Measurements from ENCODE around the gene PIK3C2G. TPM values are rescaled to one million over a fixed set of nuclear protein-coding genes. Genes with fewer than 3 reads are reported as not detected.

Gene PIK3C2G
- total RNA-seq, 1 experiment from 2014 or later, result not detected

DNA sequence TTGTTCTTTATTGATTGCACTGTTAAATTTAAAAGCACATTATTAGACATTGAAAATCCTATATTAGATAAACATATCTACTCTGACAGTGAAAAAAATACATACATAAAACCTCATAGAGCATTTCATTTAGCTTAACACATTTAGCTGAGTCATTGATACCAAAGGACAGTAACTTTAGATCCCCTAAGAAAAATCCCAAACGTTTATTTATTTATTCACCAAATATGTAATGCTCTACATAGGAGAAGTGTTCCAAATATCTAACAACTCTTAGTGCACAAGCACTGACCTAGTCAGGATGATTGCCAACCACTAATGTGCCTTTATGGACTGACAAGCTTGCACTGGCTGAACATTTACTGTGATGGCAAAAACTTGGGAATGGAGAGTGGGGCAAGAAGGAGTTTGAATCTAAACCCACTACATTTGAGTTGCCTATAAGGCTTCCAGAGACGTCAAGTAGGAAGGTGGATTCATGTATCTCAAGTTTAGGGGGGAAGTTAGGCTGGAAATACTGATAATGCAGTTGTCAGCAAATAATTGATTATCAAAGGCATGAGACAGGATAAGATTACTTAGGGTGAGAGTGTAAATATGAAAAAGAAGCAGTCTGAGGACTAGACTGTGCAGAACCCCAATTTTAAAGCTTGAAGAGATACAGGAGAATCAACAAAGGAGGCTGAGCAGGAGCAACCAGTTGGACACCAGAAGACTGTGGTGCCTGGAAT, 320.1 kb downstream of the PIK3C2G start:
- ChIA-PET POLR2A (no interaction called here), CTCF (no interaction called here)
- BruUV-seq (replicated peaks), result no TSS peak
- H3K4me1 ChIP-seq (ENCODE audit: control insufficient read depth, insufficient read depth, low read length), result no peaks in the 10 kb centered on the region
- no peaks in the 10 kb centered on the region for H3K36me3 ChIP-seq (ENCODE audit: control insufficient read depth, insufficient read depth, low read length)
- TF ChIP-seq SIN3A (IDR thresholded peaks at IDR 0.05; ENCODE audit: borderline replicate concordance, insufficient read depth, low read depth, low read length), result no peak
- TF ChIP-seq, protein P1, sequence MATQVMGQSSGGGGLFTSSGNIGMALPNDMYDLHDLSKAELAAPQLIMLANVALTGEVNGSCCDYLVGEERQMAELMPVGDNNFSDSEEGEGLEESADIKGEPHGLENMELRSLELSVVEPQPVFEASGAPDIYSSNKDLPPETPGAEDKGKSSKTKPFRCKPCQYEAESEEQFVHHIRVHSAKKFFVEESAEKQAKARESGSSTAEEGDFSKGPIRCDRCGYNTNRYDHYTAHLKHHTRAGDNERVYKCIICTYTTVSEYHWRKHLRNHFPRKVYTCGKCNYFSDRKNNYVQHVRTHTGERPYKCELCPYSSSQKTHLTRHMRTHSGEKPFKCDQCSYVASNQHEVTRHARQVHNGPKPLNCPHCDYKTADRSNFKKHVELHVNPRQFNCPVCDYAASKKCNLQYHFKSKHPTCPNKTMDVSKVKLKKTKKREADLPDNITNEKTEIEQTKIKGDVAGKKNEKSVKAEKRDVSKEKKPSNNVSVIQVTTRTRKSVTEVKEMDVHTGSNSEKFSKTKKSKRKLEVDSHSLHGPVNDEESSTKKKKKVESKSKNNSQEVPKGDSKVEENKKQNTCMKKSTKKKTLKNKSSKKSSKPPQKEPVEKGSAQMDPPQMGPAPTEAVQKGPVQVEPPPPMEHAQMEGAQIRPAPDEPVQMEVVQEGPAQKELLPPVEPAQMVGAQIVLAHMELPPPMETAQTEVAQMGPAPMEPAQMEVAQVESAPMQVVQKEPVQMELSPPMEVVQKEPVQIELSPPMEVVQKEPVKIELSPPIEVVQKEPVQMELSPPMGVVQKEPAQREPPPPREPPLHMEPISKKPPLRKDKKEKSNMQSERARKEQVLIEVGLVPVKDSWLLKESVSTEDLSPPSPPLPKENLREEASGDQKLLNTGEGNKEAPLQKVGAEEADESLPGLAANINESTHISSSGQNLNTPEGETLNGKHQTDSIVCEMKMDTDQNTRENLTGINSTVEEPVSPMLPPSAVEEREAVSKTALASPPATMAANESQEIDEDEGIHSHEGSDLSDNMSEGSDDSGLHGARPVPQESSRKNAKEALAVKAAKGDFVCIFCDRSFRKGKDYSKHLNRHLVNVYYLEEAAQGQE (IDR thresholded peaks at IDR 0.05; ENCODE audit: insufficient read depth in 1 of 2, low read depth in 2 of 2, low read length in 1 of 2), result no peak
- TF ChIP-seq, protein P2, sequence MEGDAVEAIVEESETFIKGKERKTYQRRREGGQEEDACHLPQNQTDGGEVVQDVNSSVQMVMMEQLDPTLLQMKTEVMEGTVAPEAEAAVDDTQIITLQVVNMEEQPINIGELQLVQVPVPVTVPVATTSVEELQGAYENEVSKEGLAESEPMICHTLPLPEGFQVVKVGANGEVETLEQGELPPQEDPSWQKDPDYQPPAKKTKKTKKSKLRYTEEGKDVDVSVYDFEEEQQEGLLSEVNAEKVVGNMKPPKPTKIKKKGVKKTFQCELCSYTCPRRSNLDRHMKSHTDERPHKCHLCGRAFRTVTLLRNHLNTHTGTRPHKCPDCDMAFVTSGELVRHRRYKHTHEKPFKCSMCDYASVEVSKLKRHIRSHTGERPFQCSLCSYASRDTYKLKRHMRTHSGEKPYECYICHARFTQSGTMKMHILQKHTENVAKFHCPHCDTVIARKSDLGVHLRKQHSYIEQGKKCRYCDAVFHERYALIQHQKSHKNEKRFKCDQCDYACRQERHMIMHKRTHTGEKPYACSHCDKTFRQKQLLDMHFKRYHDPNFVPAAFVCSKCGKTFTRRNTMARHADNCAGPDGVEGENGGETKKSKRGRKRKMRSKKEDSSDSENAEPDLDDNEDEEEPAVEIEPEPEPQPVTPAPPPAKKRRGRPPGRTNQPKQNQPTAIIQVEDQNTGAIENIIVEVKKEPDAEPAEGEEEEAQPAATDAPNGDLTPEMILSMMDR (IDR thresholded peaks at IDR 0.05), result no peak
- no peak for TF ChIP-seq POLR2AphosphoS5 (IDR thresholded peaks at IDR 0.05; ENCODE audit: low read depth, low read length)
- TF ChIP-seq TCF7L2 (IDR thresholded peaks at IDR 0.05; ENCODE audit: low read depth, low read length), result no peak
- H3K27ac ChIP-seq (ENCODE audit: low read length), result no peak overlapping the region
- H3K27me3 ChIP-seq (ENCODE audit: control insufficient read depth, insufficient read depth, low read length), result no peaks in the 10 kb centered on the region
- no peak overlapping the region for H3K4me3 ChIP-seq (ENCODE audit: low read depth in 2 of 2, low read length in 2 of 2)
- no peak for DNase-seq (ENCODE audit: low read depth, low spot score)
- no peak for ATAC-seq
- in situ Hi-C loops (cut with HindIII; ENCODE audit: low pct_unique_long_range_greater_than_20kb, low sequenced_read_pairs) (no loop called here), intact Hi-C loops (cut with micrococcal nuclease; ENCODE audit: unreplicated experiment) (no loop called here)
- H3K9me3 ChIP-seq (ENCODE audit: control insufficient read depth, insufficient read depth, low read depth, low read length), result no peaks in the 10 kb centered on the region

DNA sequence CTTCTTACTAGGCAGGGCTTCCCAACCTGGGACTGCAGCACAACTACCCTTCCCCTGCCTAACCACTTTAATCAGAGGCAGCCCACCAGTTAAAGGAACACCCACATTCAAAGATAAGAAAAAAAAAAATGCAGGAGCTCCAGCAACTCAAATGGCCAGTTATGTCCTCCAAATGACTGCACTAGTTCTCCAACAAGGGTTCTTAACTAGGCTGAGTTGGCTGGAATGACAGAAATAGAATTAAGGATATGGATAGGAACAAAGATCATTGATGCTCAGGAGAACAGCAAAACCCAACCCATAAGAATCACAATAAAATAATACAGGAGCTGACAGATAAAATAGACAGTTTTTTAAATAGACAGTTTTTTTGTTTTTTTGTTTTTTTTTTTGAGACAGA, 322.3 kb downstream of the PIK3C2G start:
- Histone ChIP-seq H3K4me3 (ENCODE audit: low read depth in 2 of 2, low read length in 2 of 2) (no peak overlapping the region), H3K36me3 (ENCODE audit: control insufficient read depth, insufficient read depth, low read length) (no peaks in the 10 kb centered on the region), H3K27ac (ENCODE audit: low read length) (no peak overlapping the region), H3K4me1 (ENCODE audit: control insufficient read depth, insufficient read depth, low read length) (no peaks in the 10 kb centered on the region), H3K9me3 (ENCODE audit: control insufficient read depth, insufficient read depth, low read depth, low read length) (no peaks in the 10 kb centered on the region), H3K27me3 (ENCODE audit: control insufficient read depth, insufficient read depth, low read length) (no peaks in the 10 kb centered on the region)
- no TSS peak for BruUV-seq (replicated peaks)
- in situ Hi-C loops (cut with HindIII; ENCODE audit: low pct_unique_long_range_greater_than_20kb, low sequenced_read_pairs) (no loop called here), intact Hi-C loops (cut with micrococcal nuclease; ENCODE audit: unreplicated experiment) (no loop called here)
- CTCF ChIA-PET, result no interaction called here
- POLR2A ChIA-PET, result no interaction called here
- TF ChIP-seq SIN3A (IDR thresholded peaks at IDR 0.05; ENCODE audit: borderline replicate concordance, insufficient read depth, low read depth, low read length) (no peak), TCF7L2 (IDR thresholded peaks at IDR 0.05; ENCODE audit: low read depth, low read length) (no peak), POLR2AphosphoS5 (IDR thresholded peaks at IDR 0.05; ENCODE audit: low read depth, low read length) (no peak)
- TF ChIP-seq, protein P2 (IDR thresholded peaks at IDR 0.05), result no peak
- TF ChIP-seq, protein P1 (IDR thresholded peaks at IDR 0.05; ENCODE audit: insufficient read depth in 1 of 2, low read depth in 2 of 2, low read length in 1 of 2), result no peak
- ATAC-seq (no peak), DNase-seq (ENCODE audit: low read depth, low spot score) (no peak)
